Neural crest cell (in vitro differentiated cells): Measurements from ENCODE around the gene KRTAP10-9. TPM values are rescaled to one million over a fixed set of nuclear protein-coding genes. Genes with fewer than 3 reads are reported as not detected.
"Not testable (repeated sequence)": the region's sequence is repeated elsewhere in the genome, so short reads cannot be mapped to it uniquely, and the experiment has no call there.

Experiments used
- DNase-seq: peaks from one replicate; pipeline ENCODE4 v3.0.0; 2021; ENCODE audit warnings: low read depth, mixed read lengths, low spot score
- H3K27ac Mint-ChIP-seq: one replicate; pipeline ENCODE4 v1.8.0; 2021; ENCODE audit warnings: mild to moderate bottlenecking, mixed read lengths; ENCODE audit not compliant: unreplicated experiment
- H3K27me3 Mint-ChIP-seq: 2 replicates; pipeline ENCODE4 v1.8.0; 2021; ENCODE audit warnings: low read depth, mild to moderate bottlenecking, mixed read lengths
- H3K36me3 Mint-ChIP-seq: 2 replicates; pipeline ENCODE4 v1.8.0; 2021; ENCODE audit warnings: low read depth, mild to moderate bottlenecking, mixed read lengths
- H3K4me1 Mint-ChIP-seq: 2 replicates; pipeline ENCODE4 v1.8.0; 2021; ENCODE audit warnings: mixed read lengths
- H3K4me3 Mint-ChIP-seq: one replicate; pipeline ENCODE4 v1.8.0; 2021; ENCODE audit warnings: mild to moderate bottlenecking, mixed read lengths
- H3K9me3 Mint-ChIP-seq: 2 replicates; pipeline ENCODE4 v1.8.0; 2021; ENCODE audit warnings: mixed read lengths
- total RNA-seq: library from RNA; stranded (reverse); gene quantifications from 2 replicates; pipeline ENCODE4 v1.2.1, GENCODE V29; 2021
- TF ChIP-seq, protein P1 (sequence below): fragments of 200-600 bp; sonication (generic); conservative IDR thresholded peaks from 2 replicates; pipeline ENCODE4 v1.5.0; 2021; ENCODE audit warnings: antibody characterized with exemption, mild to moderate bottlenecking

The KRTAP10-9 gene
- total RNA-seq, 1 donor from 2014 or later, result not detected

DNA sequence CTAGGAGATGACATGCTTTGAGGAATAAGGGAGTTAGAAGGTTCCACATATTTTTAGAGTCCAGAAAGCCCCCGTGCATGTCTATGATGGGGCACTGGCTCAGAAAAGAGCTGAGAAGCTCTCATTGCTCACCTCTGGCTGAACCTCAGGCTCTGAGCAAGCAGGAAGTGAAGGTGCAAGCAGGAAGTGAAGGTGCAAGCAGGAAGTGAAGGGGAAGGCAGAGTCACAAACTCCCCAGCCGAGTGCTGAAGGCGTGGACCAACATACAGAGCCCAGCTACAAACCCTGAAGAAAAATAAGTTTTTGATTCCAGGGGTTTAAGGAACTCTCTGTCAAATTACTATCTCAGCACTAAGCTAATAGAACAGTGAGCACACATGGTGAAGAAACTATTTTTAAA is 8.0 kb upstream of the KRTAP10-9 start:
- Mint-ChIP-seq H3K4me1 (no peaks in the 10 kb centered on the region), H3K4me3 (no peak overlapping the region), H3K36me3 (peaks cover 9% of the 10 kb centered on the region), H3K27me3 (peaks cover 8% of the 10 kb centered on the region), H3K27ac (no peak overlapping the region), H3K9me3 (peaks cover 20% of the 10 kb centered on the region)
- no peak for DNase-seq
- TF ChIP-seq, protein P1, sequence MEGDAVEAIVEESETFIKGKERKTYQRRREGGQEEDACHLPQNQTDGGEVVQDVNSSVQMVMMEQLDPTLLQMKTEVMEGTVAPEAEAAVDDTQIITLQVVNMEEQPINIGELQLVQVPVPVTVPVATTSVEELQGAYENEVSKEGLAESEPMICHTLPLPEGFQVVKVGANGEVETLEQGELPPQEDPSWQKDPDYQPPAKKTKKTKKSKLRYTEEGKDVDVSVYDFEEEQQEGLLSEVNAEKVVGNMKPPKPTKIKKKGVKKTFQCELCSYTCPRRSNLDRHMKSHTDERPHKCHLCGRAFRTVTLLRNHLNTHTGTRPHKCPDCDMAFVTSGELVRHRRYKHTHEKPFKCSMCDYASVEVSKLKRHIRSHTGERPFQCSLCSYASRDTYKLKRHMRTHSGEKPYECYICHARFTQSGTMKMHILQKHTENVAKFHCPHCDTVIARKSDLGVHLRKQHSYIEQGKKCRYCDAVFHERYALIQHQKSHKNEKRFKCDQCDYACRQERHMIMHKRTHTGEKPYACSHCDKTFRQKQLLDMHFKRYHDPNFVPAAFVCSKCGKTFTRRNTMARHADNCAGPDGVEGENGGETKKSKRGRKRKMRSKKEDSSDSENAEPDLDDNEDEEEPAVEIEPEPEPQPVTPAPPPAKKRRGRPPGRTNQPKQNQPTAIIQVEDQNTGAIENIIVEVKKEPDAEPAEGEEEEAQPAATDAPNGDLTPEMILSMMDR, result no peak

DNA sequence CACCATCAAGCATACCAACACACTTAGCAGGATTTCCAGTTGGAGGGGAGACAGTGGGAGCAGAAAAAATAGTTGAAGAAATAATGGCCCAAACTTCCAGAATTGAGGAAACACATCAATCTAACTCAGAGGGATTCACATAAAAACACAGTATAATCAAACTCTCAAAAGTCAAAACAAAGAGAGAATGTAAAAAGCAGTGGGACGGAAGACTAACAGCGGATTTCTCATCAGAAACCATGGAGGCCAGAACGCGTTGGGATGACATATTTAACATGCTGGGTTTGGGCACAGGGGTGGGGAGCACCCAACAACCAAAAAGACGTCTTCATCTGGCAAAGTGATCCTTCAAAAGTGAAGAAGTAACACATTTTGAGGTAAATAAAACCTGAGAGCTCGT is 7.0 kb upstream of the KRTAP10-9 start:
- no peak for DNase-seq
- Mint-ChIP-seq H3K27ac (no peak overlapping the region), H3K27me3 (peaks cover 8% of the 10 kb centered on the region), H3K4me3 (no peak overlapping the region), H3K36me3 (peaks cover 12% of the 10 kb centered on the region), H3K9me3 (peaks cover 30% of the 10 kb centered on the region), H3K4me1 (no peaks in the 10 kb centered on the region)
- TF ChIP-seq, protein P1, result no peak

DNA sequence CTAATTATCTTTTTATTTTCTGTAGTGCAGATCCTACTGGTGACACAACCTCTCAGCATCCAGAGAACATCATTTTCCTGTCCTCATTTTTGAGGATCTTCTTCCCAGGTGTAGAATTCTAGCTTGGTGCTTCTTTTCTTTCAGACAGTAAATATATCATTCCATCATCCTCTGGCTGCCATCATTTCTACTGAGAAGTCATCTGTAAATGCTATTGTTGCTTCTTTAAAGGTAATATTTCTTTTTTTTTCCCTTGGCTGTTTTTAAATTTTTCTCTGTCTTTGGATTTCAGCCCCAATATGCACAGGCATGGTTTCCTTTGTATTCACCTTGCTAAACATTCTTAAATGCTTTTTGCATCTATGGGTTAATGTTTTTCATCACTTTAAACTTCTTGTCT is 3.3 kb upstream of the KRTAP10-9 start:
- Mint-ChIP-seq H3K4me1 (no peaks in the 10 kb centered on the region), H3K36me3 (peaks cover 12% of the 10 kb centered on the region), H3K4me3 (no peak overlapping the region), H3K27ac (no peak overlapping the region), H3K9me3 (peaks cover 32% of the 10 kb centered on the region), H3K27me3 (peaks cover 8% of the 10 kb centered on the region)
- DNase-seq, result no peak
- TF ChIP-seq, protein P1, result no peak

DNA sequence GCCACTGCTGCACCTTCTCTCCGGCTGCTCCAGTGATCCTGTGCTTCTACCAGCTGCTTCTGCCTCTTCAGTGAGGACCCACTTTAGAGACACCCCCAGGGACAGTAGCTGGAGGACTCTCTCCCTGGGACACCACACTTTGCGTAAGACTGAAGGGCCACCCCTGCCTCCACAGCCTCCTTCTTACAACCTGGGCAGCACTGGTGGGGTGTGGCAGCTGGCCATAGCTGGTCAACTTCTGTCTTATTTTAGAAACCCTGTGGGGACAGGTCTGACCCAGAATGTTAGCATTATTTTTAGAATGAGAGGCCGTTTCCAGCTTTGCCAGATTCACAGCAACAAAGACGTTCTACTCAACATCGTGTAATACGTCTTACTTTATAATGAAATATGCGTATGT is 1.1 kb upstream of the KRTAP10-9 start:
- TF ChIP-seq, protein P1, result no peak
- Mint-ChIP-seq H3K27me3 (peaks cover 5% of the 10 kb centered on the region), H3K36me3 (peaks cover 5% of the 10 kb centered on the region), H3K9me3 (peaks cover 32% of the 10 kb centered on the region), H3K4me1 (no peaks in the 10 kb centered on the region), H3K27ac (no peak overlapping the region), H3K4me3 (no peak overlapping the region)
- no peak for DNase-seq

DNA sequence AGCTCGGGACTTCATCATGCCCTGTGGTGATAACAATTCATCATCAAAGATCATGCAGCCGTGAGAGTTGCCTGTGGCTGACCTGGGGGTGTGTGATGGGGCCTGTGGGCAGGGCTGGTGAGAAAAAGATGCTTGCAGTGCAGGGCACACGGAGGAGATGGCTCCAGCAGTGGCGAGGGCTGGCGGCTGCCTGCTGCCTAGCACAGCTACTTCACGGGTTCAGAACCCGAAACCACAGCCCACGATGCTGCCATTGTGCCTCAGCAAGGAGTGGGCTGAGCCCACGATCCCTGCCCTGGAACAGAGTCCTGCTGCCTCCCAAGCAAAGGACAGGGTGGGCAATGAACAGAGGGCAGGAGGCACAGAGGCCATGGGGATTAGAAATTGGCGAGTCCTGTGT is 631 bp upstream of the KRTAP10-9 start:
- H3K27me3 Mint-ChIP-seq, result peaks cover 4% of the 10 kb centered on the region
- H3K4me3 Mint-ChIP-seq, result no peak overlapping the region
- peaks cover 36% of the 10 kb centered on the region for H3K9me3 Mint-ChIP-seq
- H3K36me3 Mint-ChIP-seq, result peaks cover 8% of the 10 kb centered on the region
- DNase-seq, result no peak
- H3K4me1 Mint-ChIP-seq, result no peaks in the 10 kb centered on the region
- H3K27ac Mint-ChIP-seq, result no peak overlapping the region
- TF ChIP-seq, protein P1, result no peak

DNA sequence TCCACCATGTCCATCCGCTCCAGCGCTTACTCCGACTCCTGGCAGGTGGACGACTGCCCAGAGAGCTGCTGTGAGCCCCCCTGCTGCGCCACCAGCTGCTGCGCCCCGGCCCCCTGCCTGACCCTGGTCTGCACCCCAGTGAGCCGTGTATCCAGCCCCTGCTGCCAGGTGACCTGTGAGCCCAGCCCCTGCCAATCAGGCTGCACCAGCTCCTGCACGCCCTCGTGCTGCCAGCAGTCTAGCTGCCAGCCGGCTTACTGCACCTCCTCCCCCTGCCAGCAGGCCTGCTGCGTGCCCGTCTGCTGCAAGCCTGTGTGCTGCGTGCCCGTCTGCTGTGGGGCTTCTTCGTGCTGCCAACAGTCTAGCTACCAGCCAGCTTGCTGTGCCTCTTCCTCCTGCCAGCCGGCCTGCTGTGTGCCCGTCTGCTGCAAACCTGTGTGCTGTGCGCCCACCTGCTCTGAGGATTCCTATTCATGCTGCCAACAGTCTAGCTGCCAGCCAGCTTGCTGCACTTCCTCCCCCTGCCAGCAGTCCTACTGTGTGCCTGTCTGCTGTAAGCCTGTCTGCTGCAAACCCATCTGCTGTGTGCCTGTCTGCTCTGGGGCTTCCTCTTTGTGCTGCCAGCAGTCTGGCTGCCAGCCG is 409 bp downstream of the KRTAP10-9 start:
- H3K27me3 Mint-ChIP-seq, H3K27ac Mint-ChIP-seq, H3K4me1 Mint-ChIP-seq, H3K4me3 Mint-ChIP-seq, DNase-seq: not testable (repeated sequence)
- H3K36me3 Mint-ChIP-seq, result peaks cover 10% of the 10 kb centered on the region
- H3K9me3 Mint-ChIP-seq, result peaks cover 37% of the 10 kb centered on the region

DNA sequence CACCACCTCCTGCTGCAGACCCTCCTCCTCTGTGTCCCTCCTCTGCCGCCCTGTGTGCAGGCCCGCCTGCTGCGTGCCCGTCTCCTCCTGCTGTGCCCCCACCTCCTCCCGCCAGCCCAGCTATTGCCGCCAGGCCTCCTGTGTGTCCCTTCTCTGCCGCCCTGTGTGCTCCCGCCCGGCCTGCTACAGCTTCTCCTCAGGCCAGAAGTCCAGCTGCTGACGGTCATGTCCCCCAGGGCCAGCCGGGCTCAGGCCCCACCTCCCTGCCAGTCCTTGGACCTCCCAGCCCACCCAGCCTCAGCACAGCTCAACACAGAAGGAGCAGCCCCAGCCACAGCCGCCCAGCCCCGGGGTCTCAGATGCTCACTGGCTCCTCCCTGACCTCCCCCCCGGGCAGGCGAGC is 939 bp downstream of the KRTAP10-9 start:
- Mint-ChIP-seq H3K9me3 (peaks cover 37% of the 10 kb centered on the region), H3K36me3 (peaks cover 10% of the 10 kb centered on the region)
- H3K27ac Mint-ChIP-seq, DNase-seq, H3K4me3 Mint-ChIP-seq, H3K27me3 Mint-ChIP-seq, H3K4me1 Mint-ChIP-seq: not testable (repeated sequence)
